GM12878 (cell line): ENCODE data around the gene AP1S3. TPM values are rescaled to one million over a fixed set of nuclear protein-coding genes. Genes with fewer than 3 reads are reported as not detected.

ENCODE experiments used
- ATAC-seq: fragments of 200-7000 bp; cut with Tn5 transposase; 3 replicates; pipeline ENCODE4 v1.9.1; 2020; ENCODE audit warnings: mild to moderate bottlenecking, moderate library complexity
- BruUV-seq: library from RNA; stranded (reverse); fragments of 400-500 nt; replicated peaks from 2 replicates; lab custom pipeline; 2021; lab: Mats Ljungman, UMichigan
- CTCF ChIA-PET: fragments of 300-600 bp; sonication (Branson Sonifier 250); formaldehyde crosslinking; extraction: SDS; loops from one replicate; lab custom pipeline; 2021; ENCODE audit warnings: inconsistent platforms; lab: Yijun Ruan, JAX
- POLR2A ChIA-PET: fragments of 350-600 bp; formaldehyde crosslinking; extraction: SDS; loops from one replicate; lab custom pipeline; 2021; ENCODE audit warnings: inconsistent platforms; lab: Charles Lee
- RAD21 ChIA-PET: fragments of 300-600 bp; sonication (Branson Sonifier 250); formaldehyde crosslinking; loops from one replicate; lab custom pipeline; 2023; ENCODE audit warnings: antibody characterized with exemption; ENCODE audit not compliant: unreplicated experiment; lab: Charles Lee
- SMC1A ChIA-PET: fragments of 300-600 bp; sonication (Branson Sonifier 250); formaldehyde crosslinking; loops from one replicate; lab custom pipeline; 2023; ENCODE audit not compliant: unreplicated experiment, uncharacterized antibody; lab: Charles Lee
- DNase-seq: peaks from one replicate; pipeline ENCODE4 v3.0.0-alpha.2; 2011; ENCODE audit warnings: low read depth, low spot score
- FAIRE-seq: peaks from 3 replicates; lab custom pipeline; 2011; peaks lifted over from hg19 to GRCh38; lab: Jason Lieb, UNC
- H2AFZ ChIP-seq: 2 replicates; pipeline ENCODE4 v1.6.0; 2011; ENCODE audit warnings: low read depth, low read length, control low read depth; ENCODE audit not compliant: control insufficient read depth
- H3K27ac ChIP-seq: 2 replicates; pipeline ENCODE4 v1.5.1; 2011; ENCODE audit warnings: control low read depth; ENCODE audit not compliant: control insufficient read depth, insufficient read depth
- H3K27me3 ChIP-seq, 2 experiments: replicated peaks in 1 of 2; 2 replicates each; pipeline versions ENCODE4 v1.6.0 to v1.6.1; 2011; ENCODE audit warnings: low read length in 1 of 2; ENCODE audit not compliant: control insufficient read depth in 2 of 2, insufficient read depth in 2 of 2
- H3K36me3 ChIP-seq, 2 experiments: 2 replicates each; pipeline ENCODE4 v1.5.1; 2011; ENCODE audit warnings: low read length in 1 of 2; ENCODE audit not compliant: control insufficient read depth in 2 of 2, insufficient read depth in 2 of 2
- H3K4me1 ChIP-seq: 2 replicates; pipeline ENCODE4 v1.6.1; 2011; ENCODE audit warnings: mild to moderate bottlenecking, low read length, moderate library complexity, mixed read lengths; ENCODE audit not compliant: control insufficient read depth, insufficient read depth
- H3K4me2 ChIP-seq: 2 replicates; pipeline ENCODE4 v1.6.0; 2011; ENCODE audit warnings: control low read depth; ENCODE audit not compliant: control insufficient read depth, insufficient read depth
- H3K4me3 ChIP-seq: fragments of 200-600 bp; sonication (generic); 2 replicates; pipeline ENCODE4 v1.5.1; 2016
- H3K79me2 ChIP-seq: 2 replicates; pipeline ENCODE4 v1.6.0; 2011; ENCODE audit warnings: low read length; ENCODE audit not compliant: control insufficient read depth, insufficient read depth
- H3K9ac ChIP-seq: 2 replicates; pipeline ENCODE4 v1.8.0; 2011; ENCODE audit warnings: low read length, control low read depth, mixed read lengths; ENCODE audit not compliant: control insufficient read depth, insufficient read depth
- H3K9me3 ChIP-seq: replicated peaks from 3 replicates; pipeline ENCODE4 v1.5.1; 2011; ENCODE audit warnings: mild to moderate bottlenecking, low read length; ENCODE audit not compliant: control insufficient read depth, insufficient read depth
- H4K20me1 ChIP-seq: 2 replicates; pipeline ENCODE4 v1.6.0; 2011; ENCODE audit not compliant: control insufficient read depth, insufficient read depth
- ATF7 ChIP-seq: fragments of 450-650 bp; IDR thresholded peaks from 2 replicates; pipeline ENCODE4 v1.6.1; 2016; ENCODE audit warnings: low read depth, mild to moderate bottlenecking
- GABPA ChIP-seq: IDR thresholded peaks from 2 replicates; pipeline ENCODE4 v1.6.1; 2014; ENCODE audit warnings: antibody characterized with exemption, low read depth, mild to moderate bottlenecking, inconsistent platforms
- MAX ChIP-seq: IDR thresholded peaks from 2 replicates; pipeline ENCODE4 v1.6.1; 2012; ENCODE audit warnings: low read depth, low read length, improper control_type of control experiment
- NBN ChIP-seq: fragments of 450-650 bp; IDR thresholded peaks from 2 replicates; pipeline ENCODE4 v1.6.1; 2016
- POLR2AphosphoS5 ChIP-seq: IDR thresholded peaks from 2 replicates; pipeline ENCODE4 v1.6.1; 2011; ENCODE audit warnings: mild to moderate bottlenecking, low read length, inconsistent platforms
- SMAD1 ChIP-seq: fragments of 450-650 bp; IDR thresholded peaks from 2 replicates; pipeline ENCODE4 v1.6.1; 2018; ENCODE audit warnings: mild to moderate bottlenecking, low read depth; ENCODE audit not compliant: partially characterized antibody
- SMARCA5 ChIP-seq: fragments of 450-650 bp; IDR thresholded peaks from 2 replicates; pipeline ENCODE4 v1.6.1; 2017; ENCODE audit warnings: mild to moderate bottlenecking
- SP1 ChIP-seq: IDR thresholded peaks from one replicate; pipeline ENCODE4 v1.6.1; 2011; ENCODE audit warnings: low read depth, low read length
- TCF3 ChIP-seq: IDR thresholded peaks from 2 replicates; pipeline ENCODE4 v1.6.1; 2012; ENCODE audit warnings: low read depth, mild to moderate bottlenecking, low read length, borderline replicate concordance; ENCODE audit not compliant: insufficient read depth
- ZBTB40 ChIP-seq: fragments of 450-650 bp; IDR thresholded peaks from 2 replicates; pipeline ENCODE4 v1.6.1; 2016; ENCODE audit warnings: mild to moderate bottlenecking, moderate library complexity, borderline replicate concordance
- ZNF274 ChIP-seq: IDR thresholded peaks from one replicate; pipeline ENCODE4 v1.8.0; 2011; ENCODE audit not compliant: insufficient read length, insufficient read depth
- WGBS: methylation state at CpG from one replicate; pipeline ENCODE4 v1.1.6; 2016; ENCODE audit warnings: low lambda C conversion rate; ENCODE audit not compliant: insufficient replicate concordance, insufficient coverage; ENCODE audit errors: missing lambda C conversion rate; 5-methylcytosine and 5-hydroxymethylcytosine counted together
- in situ Hi-C: fragments of 300-500 bp; cut with MboI; formaldehyde crosslinking; loops from 9 replicates; pipeline ENCODE4 v1.14.3; 2018; ENCODE audit warnings: mixed read lengths
- intact Hi-C: fragments of 100-400 bp; cut with micrococcal nuclease; formaldehyde crosslinking; loops from one replicate; pipeline ENCODE4 v1.14.2; 2022; ENCODE audit not compliant: unreplicated experiment
- polyA plus RNA-seq, 11 experiments: library from polyadenylated mRNA; depleted of rRNA in 4 of 11; unstranded in 6 of 11; stranded (reverse) in 5 of 11; fragments of >200 nt; fragmentation: Nextera tagmentation in 4 of 11; fragmentation: Illumina TruSeq in 1 of 11; extraction: Ambion mirVana in 4 of 11; extraction: Trizol in 1 of 11; gene quantifications; 1 replicate in 1 of 11; 2 replicates in 10 of 11; pipeline versions ENCODE4 v1.2.1 to v1.2.3, GENCODE V29; 2011 to 2016; ENCODE audit warnings: inconsistent platforms in 2 of 11, missing spikeins in 2 of 11, low read depth in 1 of 11
- total RNA-seq, 4 experiments: library from RNA; depleted of rRNA in 3 of 4; stranded (reverse); fragments of >200 nt in 3 of 4; fragmentation: Illumina TruSeq in 1 of 4; extraction: Trizol in 1 of 4; gene quantifications; 2 replicates each; pipeline versions ENCODE4 v1.2.1 to v1.2.3, GENCODE V29; 2013 to 2021

The AP1S3 gene
- total and polyA plus RNA-seq, 10 of the 15 experiments (the other 5 are each of a cell fraction or from before 2014, with no cell fraction given) = 2.6 to 14.3 (median 9.2) TPM

- TF ChIP-seq ZBTB40 (no peak), TCF3 (no peak), SP1 (no peak), ATF7 (no peak), SMAD1 (no peak), GABPA (no peak), SMARCA5 (no peak), MAX (no peak), POLR2AphosphoS5 (no peak)
- TF ChIP-seq, all 136 proteins: peak for 0
Measured at GRCh38 chr2:223856021-223856420, 18.6 kb upstream of the AP1S3 start (continued).

GRCh38 chr2:223855426-223855825 is 18.0 kb upstream of the AP1S3 start:
- no peaks in the 10 kb centered on the region for H3K79me2 ChIP-seq
- H3K4me2 ChIP-seq = no peak overlapping the region
- H3K9me3 ChIP-seq = peaks cover 5% of the 10 kb centered on the region; the same call in 2 of the 3 replicates
- in situ Hi-C loops (no loop called here), intact Hi-C loops (no loop called here)
- WGBS = 78% methylated on average over 5 of the region's 5 CpGs
- H3K27ac ChIP-seq = peak overlapping the region; percentile 9; the same call in 1 of the 2 replicates
- no peak overlapping the region; the same call in 1 of the 2 replicates for H2AFZ ChIP-seq
- FAIRE-seq (no peak), DNase-seq (no peak), ATAC-seq (no peak)
- H3K36me3 ChIP-seq = no peaks in the 10 kb centered on the region; a peak in 1 of 4 replicates
- no TSS peak for BruUV-seq
- H3K4me1 ChIP-seq = peaks cover 9% of the 10 kb centered on the region
- ChIA-PET POLR2A (no interaction called here), CTCF (interaction anchor here (1.1 to 1.7 kb wide), 2 partner anchors 41 to 75 kb away, joined by 3 to 5 read pairs; no protein-coding TSS in a partner anchor), RAD21 (no interaction called here)
- H3K4me3 ChIP-seq = no peak overlapping the region
- no peaks in the 10 kb centered on the region for H4K20me1 ChIP-seq
- H3K9ac ChIP-seq = no peak overlapping the region
- TF ChIP-seq ZNF274 (no peak), NBN (no peak)
- TF ChIP-seq, all 136 proteins: peak for 0
- no peaks in the 10 kb centered on the region for H3K27me3 ChIP-seq
- SMC1A ChIA-PET = no interaction called here
